SK-N-MC (cell line): ENCODE measurements around the gene MAGEA8.

Experiments
- EZH2 ChIP-seq: fragments of 200-600 bp; sonication (generic); IDR thresholded peaks from one replicate; pipeline ENCODE4 v1.6.1; 2017; ENCODE audit warnings: antibody characterized with exemption
- FOXP2 ChIP-seq: optimal IDR thresholded peaks from 2 replicates; pipeline ENCODE3; 2011; ENCODE audit warnings: mild to moderate bottlenecking, moderate library complexity; ENCODE audit not compliant: insufficient read depth; ENCODE audit errors: extremely low read length, control extremely low read depth
- POLR2AphosphoS5 ChIP-seq: IDR thresholded peaks from 2 replicates; pipeline ENCODE4 v1.6.1; 2012; ENCODE audit warnings: mild to moderate bottlenecking, low read depth, low read length, borderline replicate concordance

- TF ChIP-seq EZH2 (no peak), POLR2AphosphoS5 (no peak), FOXP2 (no peak)
Observed at GRCh38 chrX:149909324-149910177, 28.6 kb downstream of the MAGEA8 start.
